ENCODE data around the gene DOCK11. TPM values are rescaled to one million over a fixed set of nuclear protein-coding genes. Genes with fewer than 3 reads are reported as not detected.

Gene DOCK11
- total RNA-seq, 1 experiment from 2014 or later = 5.5 TPM

- DNase-seq (ENCODE audit: low read depth) = no peak
Measured at GRCh38 chrX:118626346-118626745, 130.7 kb downstream of the DOCK11 start.

DNA sequence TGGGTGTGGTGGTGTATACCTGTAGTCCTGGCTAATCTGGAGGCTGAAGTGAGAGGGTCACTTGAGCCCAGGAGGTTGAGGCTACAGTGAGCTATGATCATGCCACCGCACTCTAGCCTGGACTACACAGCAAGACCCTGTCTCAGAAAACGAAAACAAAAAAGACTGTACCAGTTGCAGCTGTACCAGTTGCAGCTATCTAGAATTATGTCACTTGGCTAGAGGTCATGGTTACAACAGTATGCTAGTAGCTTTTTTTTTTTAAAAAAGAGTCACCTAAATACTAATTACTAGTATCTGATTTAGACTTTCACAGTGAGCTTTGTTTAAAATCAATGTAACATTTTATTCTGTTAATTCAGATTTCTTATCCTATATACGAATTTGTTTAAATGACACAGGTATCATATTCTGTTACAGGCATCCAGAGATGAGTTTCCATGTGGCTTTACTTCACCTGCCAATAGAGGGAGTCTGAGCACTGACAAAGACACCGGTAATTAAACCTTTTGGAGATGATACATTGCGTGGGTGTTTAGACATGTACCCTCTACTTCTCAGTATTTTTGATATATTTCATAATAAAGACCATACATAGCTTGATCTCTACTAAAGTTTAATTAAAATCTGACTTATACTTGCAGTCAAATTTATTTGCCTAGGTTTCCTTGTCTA, 131.6 kb downstream of the DOCK11 start:
- peak; percentile 14 for DNase-seq (ENCODE audit: low read depth)

- DNase-seq (ENCODE audit: low read depth) = no peak
Measured at GRCh38 chrX:118630848-118631247, 135.2 kb downstream of the DOCK11 start.

- no peak for DNase-seq (ENCODE audit: low read depth)
Measured at GRCh38 chrX:118631586-118631985, 136.0 kb downstream of the DOCK11 start.

GRCh38 chrX:118632862-118633261, 137.2 kb downstream of the DOCK11 start:
- DNase-seq (ENCODE audit: low read depth) = no peak

GRCh38 chrX:118633530-118633929, 137.9 kb downstream of the DOCK11 start:
- DNase-seq (ENCODE audit: low read depth) = no peak

DNA sequence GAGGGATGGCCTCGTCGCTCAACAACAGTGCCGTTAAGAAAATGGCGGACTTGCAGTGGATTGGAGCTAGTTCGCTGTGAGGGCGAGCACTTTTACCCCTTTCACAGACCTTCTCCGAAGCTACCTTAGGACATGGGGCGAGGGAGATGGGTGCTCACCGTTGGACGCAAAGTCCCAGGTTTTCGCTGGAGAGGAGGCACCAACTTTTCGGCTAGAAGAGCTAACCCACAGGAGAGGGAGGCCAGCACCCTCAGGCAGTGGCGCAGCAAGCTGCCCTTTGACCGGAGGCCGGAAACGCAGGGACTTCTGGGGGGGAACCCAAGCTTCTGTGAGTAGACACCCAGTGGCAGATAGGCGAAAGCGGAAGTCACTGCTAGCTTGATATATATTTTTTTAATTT, 138.7 kb downstream of the DOCK11 start:
- no peak for DNase-seq (ENCODE audit: low read depth)

DNA sequence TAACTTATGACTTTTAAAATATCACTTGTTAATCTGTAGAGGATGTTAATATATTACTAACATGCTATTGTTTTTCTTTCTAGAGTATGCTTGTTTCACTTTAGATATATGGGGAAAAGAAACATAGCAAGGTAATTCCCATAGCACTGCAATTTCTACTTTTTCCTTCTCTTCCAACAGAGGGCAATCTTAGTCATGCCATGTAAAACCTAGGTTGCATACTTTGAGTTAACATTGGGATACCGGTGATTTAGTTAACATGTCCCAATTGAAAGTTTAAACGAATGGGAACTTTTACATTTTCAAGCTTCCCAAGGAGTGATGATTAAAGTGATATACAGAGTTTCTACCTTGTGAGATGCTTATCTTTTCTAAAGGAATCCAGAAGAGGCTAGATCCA, 142.4 kb downstream of the DOCK11 start:
- peak; percentile 4 for DNase-seq (ENCODE audit: low read depth)

DNA sequence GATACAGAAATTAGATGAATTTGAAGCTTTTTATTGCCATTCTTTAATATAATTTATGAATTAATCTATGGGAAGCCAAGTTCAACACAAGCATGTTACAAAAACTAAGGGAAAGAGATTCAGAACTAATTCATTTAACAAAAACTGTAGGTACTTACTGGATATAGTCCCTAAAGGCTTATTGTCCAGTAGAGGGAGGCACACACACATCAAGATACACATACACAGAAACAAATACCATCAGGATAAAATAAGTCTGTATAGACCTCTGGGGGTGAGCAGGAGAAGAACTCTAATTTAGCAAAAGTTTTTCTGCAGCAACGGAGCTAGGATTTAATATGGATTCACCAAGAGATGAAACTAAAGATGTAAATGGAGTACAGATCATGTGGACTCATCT, 148.8 kb downstream of the DOCK11 start:
- DNase-seq (ENCODE audit: low read depth) = peak; percentile 58

- DNase-seq (ENCODE audit: low read depth) = peak; percentile 6
Measured at GRCh38 chrX:118652717-118653116, 157.1 kb downstream of the DOCK11 start.

GRCh38 chrX:118654331-118654730, 158.7 kb downstream of the DOCK11 start:
- no peak for DNase-seq (ENCODE audit: low read depth)

GRCh38 chrX:118655561-118656246, 160.1 kb downstream of the DOCK11 start:
- DNase-seq (ENCODE audit: low read depth) = peak; percentile 74

DNA sequence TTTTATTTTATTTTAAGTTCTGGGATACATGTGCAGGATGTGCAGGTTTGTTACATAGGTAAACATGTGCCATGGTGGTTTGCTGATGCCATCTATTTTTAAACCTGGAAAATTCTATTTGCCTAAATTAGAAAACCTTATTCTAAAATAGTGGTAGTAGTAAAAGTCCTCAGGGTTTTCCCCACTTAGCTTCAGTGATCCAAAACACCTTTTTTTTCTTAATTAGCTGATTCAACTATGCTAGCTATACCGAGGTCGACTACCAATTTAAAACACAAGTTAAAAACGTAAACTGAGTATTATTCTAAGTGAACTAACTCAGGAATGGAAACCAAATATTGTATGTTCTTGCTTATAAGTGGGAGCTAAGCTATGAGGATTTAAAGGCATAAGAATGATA, 161.8 kb downstream of the DOCK11 start:
- no peak for DNase-seq (ENCODE audit: low read depth)

GRCh38 chrX:118660085-118660484, 164.5 kb downstream of the DOCK11 start:
- DNase-seq (ENCODE audit: low read depth) = no peak

- DNase-seq (ENCODE audit: low read depth) = no peak
Measured at GRCh38 chrX:118665204-118665603, 169.6 kb downstream of the DOCK11 start.

GRCh38 chrX:118666521-118666920, 170.9 kb downstream of the DOCK11 start:
- DNase-seq (ENCODE audit: low read depth) = no peak

DNA sequence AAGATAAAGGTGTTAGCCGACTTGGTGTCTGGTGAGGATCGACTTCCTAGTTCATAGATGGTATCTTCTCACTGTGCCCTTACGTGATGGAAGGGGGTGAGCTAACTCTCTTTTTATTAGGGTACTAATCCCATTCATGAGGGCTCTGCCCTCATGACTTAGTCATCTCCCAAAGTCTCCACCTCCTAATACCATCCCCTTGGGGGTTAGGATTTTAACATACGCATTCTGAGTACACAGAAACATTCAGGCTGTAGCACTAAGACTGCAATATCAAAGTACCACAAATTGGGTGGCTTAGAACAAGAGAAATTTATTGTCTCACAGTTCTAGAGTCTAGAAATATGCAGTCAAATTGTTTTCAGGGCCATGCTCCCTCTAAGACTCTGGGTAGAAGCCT, 173.8 kb downstream of the DOCK11 start:
- no peak for DNase-seq (ENCODE audit: low read depth)

DNA sequence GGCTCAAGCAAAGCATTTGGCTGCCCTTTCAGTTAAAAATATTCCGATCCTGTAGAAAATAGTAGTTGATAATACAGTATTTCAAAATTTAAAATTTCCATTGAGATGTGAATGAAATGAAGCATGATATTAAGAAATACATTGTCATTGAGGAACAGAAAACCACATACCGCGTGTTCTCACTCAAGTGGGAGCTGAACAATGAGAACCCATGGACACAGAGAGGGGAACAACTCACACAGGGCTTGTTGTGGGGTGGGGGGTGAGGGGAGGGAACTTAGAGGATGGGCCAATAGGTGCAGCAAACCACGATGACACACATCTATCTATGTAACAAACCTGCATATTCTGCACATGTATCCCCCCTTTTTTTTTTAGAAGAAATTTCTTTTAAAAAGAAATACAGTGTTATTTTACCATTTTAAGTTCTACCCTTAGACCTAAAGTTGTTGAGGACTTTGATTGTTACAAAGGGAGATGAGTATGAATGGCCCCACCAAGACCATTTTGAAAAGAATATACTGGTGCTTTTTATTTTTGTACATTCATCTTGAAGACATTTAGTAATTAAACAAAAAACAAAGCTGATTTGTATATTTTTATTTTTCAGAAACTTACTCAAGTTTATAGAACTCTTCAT, 179.8 kb downstream of the DOCK11 start:
- no peak for DNase-seq (ENCODE audit: low read depth)

DNA sequence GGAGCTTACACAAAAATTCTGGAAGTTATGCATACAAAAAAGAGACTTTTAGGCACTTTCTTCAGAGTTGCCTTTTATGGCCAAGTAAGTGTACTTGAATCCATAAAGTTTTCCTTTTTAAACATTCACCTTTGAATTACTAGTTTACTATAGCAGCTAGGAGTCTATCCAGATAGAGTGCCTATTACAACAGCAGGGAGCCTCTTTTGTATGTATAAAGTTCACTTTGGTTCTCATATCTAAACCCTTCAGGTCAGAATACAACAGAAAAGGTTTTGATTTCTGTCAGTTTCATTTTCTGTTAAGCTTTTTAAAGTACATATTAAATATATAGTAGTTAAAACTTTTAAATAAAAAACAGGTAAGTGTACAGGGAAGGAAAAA, 180.3 kb downstream of the DOCK11 start:
- no peak for DNase-seq (ENCODE audit: low read depth)

- DNase-seq (ENCODE audit: low read depth) = no peak
Measured at GRCh38 chrX:118677318-118677717, 181.7 kb downstream of the DOCK11 start.

GRCh38 chrX:118679290-118679689, 183.7 kb downstream of the DOCK11 start:
- DNase-seq (ENCODE audit: low read depth) = no peak

GRCh38 chrX:118682258-118683014, 186.8 kb downstream of the DOCK11 start:
- DNase-seq (ENCODE audit: low read depth) = peak; percentile 80
